ENCODE measurements around the gene SUSD4.

GRCh38 chr1:223315665-223316064, 48.3 kb downstream of the SUSD4 start:
- no peak for TF ChIP-seq CTCF (IDR thresholded peaks at IDR 0.05)
- no peak for TF ChIP-seq POLR2A (IDR thresholded peaks at IDR 0.05; ENCODE audit: low read depth)
